Activated T-helper 9 cell treated with anti-CD3 and anti-CD28 coated beads, Interleukin-2, amount 50 U/mL, for 16 hours (primary cell): Measurements from ENCODE around the gene GGTLC1.

Experiments used
- DNase-seq: peaks from one replicate; pipeline ENCODE4 v3.0.0-alpha.2; 2020; ENCODE audit warnings: low read depth

Gene GGTLC1

DNA sequence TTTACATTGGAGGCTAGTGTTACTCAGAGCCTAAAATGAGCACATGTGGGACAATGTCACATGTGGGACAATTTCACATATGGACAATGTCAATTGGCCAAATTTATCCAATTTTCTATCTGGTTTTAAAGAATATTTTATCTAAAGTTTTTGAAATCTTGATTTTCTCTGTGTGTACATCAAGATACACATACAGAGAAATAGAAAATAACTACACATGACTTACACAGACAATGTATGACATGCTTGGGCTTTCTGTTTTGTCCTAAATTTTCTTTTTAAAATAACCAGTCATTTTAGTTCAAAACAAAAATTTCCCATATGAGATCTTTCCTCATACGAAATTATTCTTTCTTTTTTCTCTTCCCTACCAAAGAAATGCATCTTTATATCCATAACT, 24.6 kb downstream of the GGTLC1 start:
- no peak for DNase-seq

DNA sequence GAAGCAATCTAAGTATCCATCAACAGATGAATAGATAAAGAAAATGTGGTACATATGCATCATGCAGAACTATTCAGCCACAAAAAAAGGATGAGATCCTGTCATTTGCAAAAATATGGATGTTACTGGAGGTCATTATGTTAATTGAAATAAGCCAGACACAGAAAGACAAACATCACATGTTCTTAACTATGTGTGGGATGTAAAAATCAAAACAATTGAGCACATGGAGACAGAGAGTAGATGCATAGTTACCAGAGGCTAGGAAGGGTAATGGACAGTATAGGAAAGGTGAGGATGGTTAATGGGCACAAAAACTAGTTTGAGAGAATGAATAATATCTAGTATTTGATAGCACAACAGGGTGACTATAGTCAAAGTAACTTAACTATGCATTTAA, 26.3 kb downstream of the GGTLC1 start:
- no peak for DNase-seq

DNA sequence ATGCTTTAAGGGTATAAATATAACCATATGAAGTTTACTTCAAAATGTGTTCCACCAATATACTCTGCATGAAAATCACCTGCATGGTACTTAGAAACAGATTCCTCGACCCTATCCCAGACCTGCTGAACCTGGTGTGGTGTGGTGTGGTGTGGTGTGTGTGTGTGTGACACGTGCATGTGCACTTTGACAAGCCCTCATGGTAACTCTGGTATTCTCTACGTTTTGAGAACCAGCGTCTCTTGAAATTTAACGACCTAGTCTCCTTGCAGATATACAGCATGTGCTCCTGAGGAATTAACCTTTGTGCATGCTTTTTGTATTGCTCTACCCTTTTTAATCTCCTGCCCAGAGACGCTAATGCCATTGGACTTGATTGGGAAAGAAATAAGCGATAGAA, 29.5 kb downstream of the GGTLC1 start:
- no peak for DNase-seq

DNA sequence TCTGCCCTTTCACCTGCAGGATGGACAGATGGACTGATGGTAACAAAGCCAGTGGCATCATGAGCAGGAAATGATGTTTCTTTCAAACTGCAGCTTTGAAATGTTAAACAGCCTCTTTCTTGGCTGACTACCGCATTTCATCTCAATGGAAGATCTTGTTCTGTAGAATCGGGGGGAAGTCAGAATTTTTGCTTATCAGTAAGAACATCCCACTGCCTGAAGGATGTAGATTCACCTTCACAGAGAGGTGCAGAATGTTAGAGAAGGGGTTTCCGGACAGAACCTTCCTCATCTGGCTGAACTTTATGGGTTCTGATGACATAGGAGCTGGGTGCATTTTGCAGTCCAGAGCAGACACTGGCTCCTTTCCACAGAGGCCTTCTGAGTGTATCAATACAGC, 32.7 kb downstream of the GGTLC1 start:
- DNase-seq, result no peak

DNA sequence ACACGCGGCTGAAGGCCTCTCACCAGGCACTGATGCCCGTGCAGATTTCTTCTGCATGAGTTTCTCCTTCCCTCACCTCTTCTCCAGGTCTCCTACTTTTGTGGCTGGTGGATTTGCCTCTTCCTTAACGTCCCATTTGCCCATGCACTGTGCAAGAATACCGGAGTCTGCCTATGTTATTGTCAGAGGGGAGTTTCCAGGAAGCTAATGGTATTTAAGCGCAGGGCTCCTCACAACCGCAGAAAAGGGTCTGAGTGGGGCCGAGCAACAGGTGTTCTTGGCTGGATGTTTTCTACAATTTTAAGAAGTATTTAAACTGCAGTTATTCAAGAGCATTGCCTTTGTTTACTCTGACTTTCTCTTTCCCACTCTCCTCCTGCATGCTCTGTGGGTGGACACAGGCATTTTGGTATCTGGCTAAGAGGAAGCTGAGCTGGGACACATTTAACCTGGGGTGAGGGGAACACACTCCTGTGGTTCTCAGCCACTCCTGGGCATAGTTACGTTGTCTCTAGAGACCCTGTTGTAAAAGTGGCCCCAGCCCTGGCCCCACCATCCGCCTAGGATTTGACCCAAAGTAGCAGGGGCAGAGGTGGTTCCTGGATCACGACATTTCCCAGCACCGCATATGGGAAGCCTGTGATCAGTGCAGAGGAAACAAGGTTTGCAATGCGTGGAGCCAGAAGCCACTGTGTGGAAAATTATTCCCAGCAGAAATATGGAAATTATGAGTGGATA, 34.4 kb downstream of the GGTLC1 start:
- DNase-seq, result no peak

DNA sequence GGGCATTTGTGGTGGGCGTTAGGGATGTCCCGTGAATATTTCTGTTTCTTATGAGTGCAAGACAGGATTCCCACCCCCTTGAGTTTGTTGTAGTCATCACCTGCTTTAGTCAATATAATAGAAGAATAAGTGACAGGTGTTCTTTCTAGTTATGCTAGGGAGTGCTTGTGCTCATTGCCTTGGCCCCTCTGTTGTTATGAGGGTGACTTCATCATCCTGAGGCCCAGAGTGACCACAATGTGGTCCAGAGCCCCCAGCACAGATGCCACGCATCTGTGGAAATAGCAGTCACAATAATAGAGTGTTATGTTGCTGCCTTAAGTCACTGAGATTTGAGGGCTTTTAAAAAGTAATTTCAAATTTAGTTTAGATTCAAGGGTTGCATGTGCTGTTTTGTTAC, 42.4 kb downstream of the GGTLC1 start:
- DNase-seq, result no peak

DNA sequence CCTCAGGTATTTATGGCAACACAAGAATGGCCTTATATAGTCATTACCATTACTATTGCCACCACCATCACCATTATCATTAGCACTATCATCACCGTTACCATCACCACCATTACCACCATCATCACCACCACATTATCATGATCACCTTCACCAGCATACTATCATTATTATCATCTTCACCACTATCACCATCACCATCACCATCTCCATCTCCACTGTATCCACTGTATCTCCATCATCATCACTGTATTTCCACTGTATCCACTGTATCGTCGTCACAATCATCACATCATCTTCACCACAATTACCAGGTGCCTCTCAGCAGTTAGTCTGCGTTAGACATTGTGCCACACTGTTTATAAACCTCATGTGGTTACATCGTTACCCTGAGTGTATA, 45.3 kb downstream of the GGTLC1 start:
- no peak for DNase-seq

DNA sequence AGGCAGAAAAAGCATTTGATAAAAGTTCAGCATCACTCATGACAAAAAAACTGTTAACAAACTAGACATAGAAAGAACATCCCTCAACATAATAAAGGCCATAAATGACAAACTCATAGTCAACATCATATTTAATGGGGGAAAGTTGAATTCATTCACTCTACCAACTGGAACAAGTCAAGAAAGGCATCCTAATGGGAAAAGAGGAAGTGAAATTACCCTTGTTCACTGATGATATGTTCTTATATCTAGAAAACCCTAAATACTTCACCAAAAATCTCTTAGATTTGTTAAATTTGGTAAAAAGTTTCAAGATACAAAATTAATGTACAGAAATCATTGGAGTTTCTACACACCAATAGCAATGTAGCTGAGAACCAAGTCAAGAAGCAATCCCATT, 48.9 kb downstream of the GGTLC1 start:
- DNase-seq, result no peak

DNA sequence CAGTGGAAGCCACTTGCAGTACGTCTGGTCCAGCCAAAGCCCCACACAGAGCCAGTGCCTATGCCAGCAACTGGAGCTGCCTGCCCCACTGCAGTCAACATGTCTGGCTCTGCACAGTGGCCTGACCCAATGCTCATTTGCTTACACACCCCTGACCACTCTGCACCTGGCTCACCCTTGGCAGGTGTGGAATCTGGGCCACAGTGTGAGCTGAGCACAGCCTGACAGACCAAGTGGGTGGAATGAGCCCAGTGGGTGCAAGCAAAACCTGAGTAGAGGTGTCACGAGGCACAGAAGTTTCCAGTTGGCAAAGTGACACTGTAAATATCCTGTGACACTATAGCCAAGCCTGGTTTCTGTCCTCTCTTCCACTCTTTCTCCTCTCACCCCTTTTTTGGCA, 49.5 kb downstream of the GGTLC1 start:
- DNase-seq, result no peak

DNA sequence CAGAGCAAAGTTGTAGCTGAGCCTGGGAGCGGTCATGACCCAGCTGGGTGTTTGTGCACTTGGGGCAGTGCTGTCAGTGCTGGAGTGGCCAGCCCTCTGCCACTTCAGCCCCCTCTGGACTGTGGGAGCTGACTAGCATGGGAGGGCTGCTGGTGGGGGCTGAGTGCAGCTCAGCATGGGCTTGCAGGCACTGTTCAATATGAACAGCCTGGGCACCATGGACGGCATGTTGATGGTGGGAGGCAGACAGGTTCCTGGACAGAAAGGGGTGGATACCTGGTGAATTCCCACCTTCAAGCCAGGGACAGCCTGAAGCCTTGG, 50.5 kb downstream of the GGTLC1 start:
- DNase-seq, result no peak

DNA sequence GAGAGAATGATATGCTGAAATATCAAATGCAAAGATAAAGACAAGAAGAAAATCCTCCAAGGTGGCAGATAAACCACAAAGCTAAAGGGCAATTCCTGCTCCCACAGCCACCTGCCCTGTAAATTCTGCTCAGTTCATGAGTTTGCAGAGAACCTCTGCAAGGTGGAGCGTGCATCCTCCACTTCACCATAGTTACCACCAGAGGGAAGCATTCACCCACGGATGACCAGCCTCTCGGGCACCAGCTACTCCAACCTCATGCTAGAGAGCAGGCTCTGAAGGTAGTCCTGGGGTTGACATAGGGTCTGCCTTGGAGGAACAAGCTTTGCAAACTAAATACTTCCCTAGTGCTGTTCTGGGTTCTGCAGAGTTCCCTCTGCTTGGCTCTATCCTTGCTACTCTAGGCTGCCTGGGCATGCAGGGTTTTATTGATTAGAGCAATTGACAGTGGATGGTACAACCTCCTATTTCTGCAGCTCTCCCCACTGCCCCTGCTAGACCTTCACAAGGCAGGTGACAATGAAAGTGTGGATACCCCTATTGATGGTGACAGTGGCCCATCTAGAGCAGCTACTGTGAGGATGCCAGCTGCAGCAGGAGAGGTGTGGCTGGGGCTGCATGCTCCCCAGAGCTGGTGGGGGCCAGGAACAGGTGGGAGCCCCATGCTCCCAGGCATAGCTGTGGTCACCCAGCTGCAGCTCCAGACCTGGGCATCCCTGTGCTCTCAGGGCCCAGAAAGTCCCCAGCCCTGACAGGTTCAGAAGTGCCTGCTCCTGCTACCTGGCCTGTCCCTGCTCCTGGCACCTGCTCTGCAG, 51.1 kb downstream of the GGTLC1 start:
- peak; percentile 25 for DNase-seq
